KOPT-K1 (cell line): Measurements from ENCODE around the gene DUSP28.

Experiments used
- H3K27ac ChIP-seq: fragments of 200-600 bp; sonication (generic); 2 replicates; pipeline ENCODE4 v1.5.1; 2016; ENCODE audit warnings: antibody characterized with exemption, mild to moderate bottlenecking, low read depth, low read length; ENCODE audit not compliant: poor library complexity, severe bottlenecking
- H3K36me3 ChIP-seq: fragments of 200-600 bp; sonication (generic); 2 replicates; pipeline ENCODE4 v1.5.1; 2017; ENCODE audit warnings: antibody characterized with exemption, mild to moderate bottlenecking, low read length, moderate library complexity; ENCODE audit not compliant: insufficient read depth
- H3K9me3 ChIP-seq: fragments of 200-600 bp; sonication (generic); 2 replicates; pipeline ENCODE4 v1.5.1; 2017; ENCODE audit warnings: antibody characterized with exemption, low read length, mild to moderate bottlenecking; ENCODE audit not compliant: insufficient read depth, poor library complexity, severe bottlenecking

DUSP28 gene

GRCh38 chr2:240590681-240591111, 30.5 kb downstream of the DUSP28 start:
- H3K27ac ChIP-seq: no peak overlapping the region
- no peaks in the 10 kb centered on the region for H3K9me3 ChIP-seq
- peaks cover 66% of the 10 kb centered on the region for H3K36me3 ChIP-seq

- Histone ChIP-seq H3K9me3 (no peaks in the 10 kb centered on the region), H3K36me3 (peaks cover 72% of the 10 kb centered on the region), H3K27ac (no peak overlapping the region)
These were observed 31.1 kb downstream of the DUSP28 start for GRCh38 chr2:240591226-240591625.

- Histone ChIP-seq H3K9me3 (no peaks in the 10 kb centered on the region), H3K36me3 (peaks cover 76% of the 10 kb centered on the region)
These were observed 31.6 kb downstream of the DUSP28 start for GRCh38 chr2:240591784-240592183.

GRCh38 chr2:240593026-240593702, 33.0 kb downstream of the DUSP28 start:
- peaks cover 88% of the 10 kb centered on the region for H3K36me3 ChIP-seq
- H3K9me3 ChIP-seq: no peaks in the 10 kb centered on the region
- no peak overlapping the region for H3K27ac ChIP-seq

More at GRCh38 chr2:240591784-240592183, 31.6 kb downstream of the DUSP28 start:
- no peak overlapping the region for H3K27ac ChIP-seq

- Histone ChIP-seq H3K27ac (no peak overlapping the region), H3K36me3 (peaks cover 95% of the 10 kb centered on the region), H3K9me3 (no peaks in the 10 kb centered on the region)
These were observed 33.7 kb downstream of the DUSP28 start for GRCh38 chr2:240593703-240594451.

GRCh38 chr2:240594511-240595380, 34.6 kb downstream of the DUSP28 start:
- Histone ChIP-seq H3K36me3 (peaks cover 95% of the 10 kb centered on the region), H3K9me3 (no peaks in the 10 kb centered on the region), H3K27ac (no peak overlapping the region)

GRCh38 chr2:240595381-240596079, 35.4 kb downstream of the DUSP28 start:
- no peaks in the 10 kb centered on the region for H3K9me3 ChIP-seq
- peaks cover 94% of the 10 kb centered on the region for H3K36me3 ChIP-seq
- no peak overlapping the region for H3K27ac ChIP-seq

GRCh38 chr2:240596080-240596460, 35.9 kb downstream of the DUSP28 start:
- Histone ChIP-seq H3K9me3 (no peaks in the 10 kb centered on the region), H3K36me3 (peaks cover 88% of the 10 kb centered on the region), H3K27ac (no peak overlapping the region)

GRCh38 chr2:240596491-240596931, 36.4 kb downstream of the DUSP28 start:
- Histone ChIP-seq H3K9me3 (no peaks in the 10 kb centered on the region), H3K27ac (no peak overlapping the region), H3K36me3 (peaks cover 84% of the 10 kb centered on the region)

- Histone ChIP-seq H3K36me3 (peaks cover 79% of the 10 kb centered on the region), H3K27ac (no peak overlapping the region), H3K9me3 (no peaks in the 10 kb centered on the region)
These were observed 36.9 kb downstream of the DUSP28 start for GRCh38 chr2:240597054-240597418.

- no peak overlapping the region for H3K27ac ChIP-seq
- H3K9me3 ChIP-seq: no peaks in the 10 kb centered on the region
- H3K36me3 ChIP-seq: peaks cover 79% of the 10 kb centered on the region
These were observed 37.4 kb downstream of the DUSP28 start for GRCh38 chr2:240597419-240598181.

- Histone ChIP-seq H3K9me3 (no peaks in the 10 kb centered on the region), H3K27ac (no peak overlapping the region), H3K36me3 (peaks cover 77% of the 10 kb centered on the region)
These were observed 38.3 kb downstream of the DUSP28 start for GRCh38 chr2:240598311-240598911.

- H3K27ac ChIP-seq: no peak overlapping the region
- H3K36me3 ChIP-seq: peaks cover 72% of the 10 kb centered on the region
- no peaks in the 10 kb centered on the region for H3K9me3 ChIP-seq
These were observed 39.0 kb downstream of the DUSP28 start for GRCh38 chr2:240599141-240599583.
